Suppressor macrophage treated with lipopolysaccharide for 4 hours (primary cell): ENCODE measurements around the gene ELP5.

ENCODE experiments used
- DNase-seq: peaks from one replicate; pipeline ENCODE4 v3.0.0-alpha.2; 2020

The ELP5 gene

GRCh38 chr17:7258731-7259554, 6.9 kb downstream of the ELP5 start:
- DNase-seq = peak; percentile 86

- no peak for DNase-seq
Observed at GRCh38 chr17:7259555-7259889, 7.5 kb downstream of the ELP5 start.

- DNase-seq = no peak
Observed at GRCh38 chr17:7260151-7260550, 8.1 kb downstream of the ELP5 start.

GRCh38 chr17:7260651-7261378, 8.8 kb downstream of the ELP5 start:
- no peak for DNase-seq

- DNase-seq = no peak
Observed at GRCh38 chr17:7261379-7262191, 9.6 kb downstream of the ELP5 start.

- DNase-seq = no peak
Observed at GRCh38 chr17:7262192-7262934, 10.3 kb downstream of the ELP5 start, which contains the start of gene CLDN7. CLDN7 (minus strand) TSS chr17:7262478; CDS start chr17:7262043, 435 bp downstream.

- DNase-seq = peak; percentile 47
Observed at GRCh38 chr17:7262935-7263800, 11.2 kb downstream of the ELP5 start.

GRCh38 chr17:7263801-7264078, 11.7 kb downstream of the ELP5 start:
- DNase-seq = no peak

- no peak for DNase-seq
Observed at GRCh38 chr17:7266784-7267183, 14.8 kb downstream of the ELP5 start.

GRCh38 chr17:7279448-7279847, 27.4 kb downstream of the ELP5 start:
- DNase-seq = no peak

GRCh38 chr17:7280519-7281073, 28.6 kb downstream of the ELP5 start:
- peak; percentile 90 for DNase-seq

GRCh38 chr17:7281074-7281952, 29.3 kb downstream of the ELP5 start, which contains the start of gene SLC2A4:
SLC2A4 (plus strand) TSS chr17:7281718; CDS start chr17:7281935, 217 bp downstream.
- peak; percentile 99 for DNase-seq

- DNase-seq = no peak
Observed at GRCh38 chr17:7281953-7282751, 30.1 kb downstream of the ELP5 start.

- peak; percentile 22 for DNase-seq
Observed at GRCh38 chr17:7282752-7283321, 30.8 kb downstream of the ELP5 start.

- peak; percentile 30 for DNase-seq
Observed at GRCh38 chr17:7283471-7284216, 31.6 kb downstream of the ELP5 start.

- no peak for DNase-seq
Observed at GRCh38 chr17:7284911-7285310, 32.9 kb downstream of the ELP5 start.

GRCh38 chr17:7285679-7286078, 33.7 kb downstream of the ELP5 start:
- DNase-seq = no peak
